NOMO-1 treated with DMSO at 0.1 percent for 48 hours (cell line): Measurements from ENCODE around the gene SRD5A3.
A peak's percentile ranks its signal among the peaks of the same experiment; 100 is the strongest.
"Not testable (repeated sequence)": the region's sequence is repeated elsewhere in the genome, so short reads cannot be mapped to it uniquely, and the experiment has no call there.

Source experiments
- DNase-seq: peaks from one replicate; lab custom pipeline; 2025; ENCODE audit not compliant: unreplicated experiment; lab: John Stamatoyannopoulos, UW

The SRD5A3 gene

GRCh38 chr4:55345054-55345453 lies 988 bp upstream of the SRD5A3 start:
- no peak for DNase-seq

GRCh38 chr4:55346851-55347255 lies 811 bp downstream of the SRD5A3 start:
- DNase-seq = no peak

GRCh38 chr4:55347610-55348228 lies 1.7 kb downstream of the SRD5A3 start:
- DNase-seq = peak; percentile 30

DNA sequence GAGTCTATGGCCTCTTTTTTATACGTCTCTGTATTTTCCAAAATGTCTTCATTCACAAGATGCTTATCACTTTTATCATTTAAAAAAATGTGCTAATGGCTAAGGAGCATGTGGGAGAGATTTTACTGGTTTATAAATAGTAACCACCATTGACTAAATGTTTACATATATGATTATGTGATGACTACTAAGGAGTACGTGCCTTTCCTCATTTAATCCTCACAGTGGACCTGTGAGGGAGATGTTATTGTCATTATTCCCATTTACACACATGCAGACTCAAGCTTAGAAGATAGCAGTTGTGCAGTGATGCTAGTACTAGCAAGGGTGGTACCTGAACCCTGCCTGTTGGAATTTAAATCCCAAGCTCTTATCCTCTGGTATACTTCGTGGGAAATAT lies 2.4 kb downstream of the SRD5A3 start:
- no peak for DNase-seq

GRCh38 chr4:55350870-55351269 lies 4.8 kb downstream of the SRD5A3 start:
- DNase-seq = not testable (repeated sequence)

GRCh38 chr4:55351824-55352223 lies 5.8 kb downstream of the SRD5A3 start:
- no peak for DNase-seq

DNA sequence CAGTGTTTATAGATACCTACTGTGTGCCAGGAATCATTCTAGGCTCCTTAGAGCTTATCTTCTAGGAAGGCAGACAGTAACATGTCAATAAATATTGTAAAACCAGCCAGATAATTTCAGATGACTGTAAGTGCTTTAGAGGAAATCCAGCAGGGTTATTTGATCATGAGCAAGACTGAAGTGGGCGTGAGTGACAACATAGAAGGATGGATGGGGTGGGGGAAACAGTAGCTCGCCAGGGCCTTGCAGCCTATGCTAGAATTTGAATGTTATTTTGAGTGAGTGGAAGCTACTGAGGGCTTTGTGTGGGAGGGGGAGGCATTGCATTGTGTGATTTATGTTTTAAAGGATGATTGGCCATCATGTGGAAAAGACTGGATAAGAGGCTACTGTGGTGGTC lies 6.7 kb downstream of the SRD5A3 start:
- no peak for DNase-seq

DNA sequence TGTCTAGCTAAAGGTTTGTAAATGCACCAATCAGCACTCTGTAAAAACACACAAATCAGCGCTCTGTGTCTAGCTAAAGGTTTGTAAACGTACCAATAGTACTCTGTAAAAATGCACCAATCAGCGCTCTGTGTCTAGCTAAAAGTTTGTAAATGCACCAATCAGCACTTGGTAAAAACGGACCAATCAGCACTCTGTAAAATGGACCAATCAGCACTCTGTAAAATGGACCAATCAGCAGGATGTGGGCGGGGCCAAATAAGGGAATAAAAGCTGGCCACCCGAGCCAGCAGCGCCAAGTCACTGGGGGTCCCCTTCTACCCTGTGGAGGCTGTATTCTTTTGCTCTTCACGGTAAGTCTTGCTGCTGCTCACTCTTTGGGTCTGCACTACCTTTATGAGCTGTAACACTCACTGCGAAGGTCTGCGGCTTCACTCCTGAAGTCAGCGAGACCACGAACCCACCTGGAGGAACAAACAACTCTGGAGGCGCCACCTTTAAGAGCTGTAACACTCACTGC lies 7.2 kb downstream of the SRD5A3 start:
- DNase-seq = not testable (repeated sequence)

- no peak for DNase-seq
Observed at GRCh38 chr4:55354648-55355047, 8.6 kb downstream of the SRD5A3 start.

- DNase-seq = no peak
Observed at GRCh38 chr4:55355555-55355954, 9.5 kb downstream of the SRD5A3 start.

GRCh38 chr4:55356991-55357461 lies 11.0 kb downstream of the SRD5A3 start:
- no peak for DNase-seq

DNA sequence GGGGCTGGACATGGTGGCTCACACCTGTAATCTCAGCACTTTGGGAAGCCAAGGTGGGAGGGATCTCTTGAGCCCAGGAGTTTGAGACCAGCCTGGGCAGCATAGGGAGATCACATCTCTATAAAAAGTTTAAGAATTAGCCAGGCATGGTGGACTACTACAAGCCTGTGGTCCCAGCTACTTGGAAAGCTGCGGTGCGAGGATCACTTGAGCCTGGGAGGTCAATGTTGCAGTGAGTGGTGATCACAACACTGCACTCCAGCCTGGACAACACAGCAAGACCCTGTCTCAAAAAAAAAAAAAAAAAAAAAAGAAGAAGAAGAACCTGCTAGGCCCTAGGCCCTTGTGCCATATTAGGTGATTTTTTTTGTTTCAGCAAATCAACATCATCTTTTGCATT lies 12.2 kb downstream of the SRD5A3 start:
- DNase-seq = no peak

DNA sequence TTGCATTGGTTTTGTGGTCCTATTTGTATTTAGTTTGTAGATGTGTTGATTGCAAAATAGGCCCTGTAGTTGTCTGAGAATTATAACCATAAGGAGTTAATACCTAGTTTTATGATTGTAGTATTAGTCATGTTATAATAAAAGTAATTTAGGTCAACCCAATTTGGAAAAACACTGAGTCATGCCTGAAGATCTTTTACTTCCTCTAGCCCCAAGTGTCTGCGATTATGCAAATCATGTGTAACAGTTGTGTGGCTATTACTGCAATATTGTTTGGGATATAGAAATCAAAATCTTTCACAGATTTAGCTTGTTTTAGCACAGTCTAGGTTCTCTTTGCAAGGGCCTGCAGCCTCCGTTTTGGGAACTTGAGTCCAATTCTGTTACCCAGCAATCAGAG lies 12.6 kb downstream of the SRD5A3 start:
- DNase-seq = peak; percentile 94

DNA sequence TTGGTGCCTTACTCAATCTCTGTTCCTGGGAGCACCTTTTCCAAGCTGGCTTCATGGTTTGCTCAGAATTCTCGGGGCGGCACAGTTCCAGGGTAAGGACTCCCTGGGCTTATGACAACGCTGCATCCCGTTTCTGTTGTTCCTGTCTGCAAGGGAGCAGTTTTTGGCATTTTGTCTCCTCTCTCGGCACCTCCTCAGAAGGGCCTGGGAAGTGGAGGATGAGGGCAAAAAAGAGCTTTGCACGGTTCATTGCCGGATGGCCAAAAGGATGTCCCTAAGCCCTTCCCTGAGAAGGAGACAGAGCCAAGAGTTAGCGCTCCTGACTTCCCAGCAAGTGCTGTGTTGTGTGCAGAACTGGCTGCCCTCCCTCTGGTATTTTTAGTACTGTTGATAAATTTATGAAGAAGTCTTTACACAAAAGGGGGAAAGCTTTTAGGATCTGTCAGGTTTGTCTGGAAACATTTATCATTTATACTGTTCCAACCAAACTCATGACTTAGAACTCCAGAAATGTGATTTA lies 13.4 kb downstream of the SRD5A3 start:
- no peak for DNase-seq

GRCh38 chr4:55362938-55363337 lies 16.9 kb downstream of the SRD5A3 start:
- not testable (repeated sequence) for DNase-seq

- no peak for DNase-seq
Observed at GRCh38 chr4:55363691-55364351, 17.8 kb downstream of the SRD5A3 start.

DNA sequence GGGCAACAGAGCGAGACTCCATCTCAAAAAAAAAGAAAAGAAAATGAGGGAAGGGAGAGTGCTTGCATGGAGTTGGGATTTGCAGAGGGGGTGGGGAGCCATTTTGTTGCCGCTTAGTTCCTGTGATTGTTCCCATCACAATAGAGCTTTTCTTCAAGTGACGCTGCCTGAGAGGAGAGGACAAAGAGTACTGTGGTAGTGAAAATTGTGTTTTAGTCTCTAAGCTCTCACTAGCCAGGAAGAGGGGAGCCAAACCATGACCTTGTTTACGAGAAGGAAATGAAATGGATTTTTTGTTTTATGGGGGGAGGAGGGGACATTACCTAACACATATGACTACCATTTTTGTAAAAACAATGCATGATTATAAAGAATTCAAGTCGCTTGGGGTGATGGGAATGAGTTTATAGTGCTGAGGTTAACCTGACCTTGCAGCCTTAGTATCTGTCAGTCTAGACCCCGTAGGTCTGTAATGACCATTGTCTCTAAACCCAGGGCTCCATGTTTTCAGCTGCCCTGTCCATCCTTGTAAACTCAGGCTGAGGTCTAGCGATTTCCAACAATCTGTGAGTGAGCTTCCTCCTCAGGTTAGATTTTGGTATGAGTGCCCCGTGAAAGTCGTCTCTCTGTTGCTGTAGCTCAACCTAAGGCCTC lies 18.8 kb downstream of the SRD5A3 start:
- DNase-seq = no peak

DNA sequence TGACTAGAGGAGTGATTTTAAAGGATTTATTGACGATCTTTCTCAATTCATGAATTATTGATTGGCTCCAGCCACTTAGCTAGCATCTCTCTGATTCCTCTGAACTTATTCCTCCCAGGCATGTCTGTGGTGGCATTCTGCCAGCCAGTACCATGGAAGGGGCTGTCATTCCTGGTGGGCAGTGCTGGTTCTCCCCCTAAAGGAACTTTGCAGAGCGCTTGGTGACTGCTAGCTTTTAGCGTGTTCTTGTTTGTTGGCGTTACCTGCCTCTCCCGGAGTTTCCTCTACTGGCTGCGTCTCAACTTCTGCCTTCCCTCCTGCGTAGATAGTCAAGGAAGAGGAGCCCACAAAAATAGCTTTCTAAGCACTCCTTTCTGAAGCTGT lies 19.3 kb downstream of the SRD5A3 start:
- DNase-seq = no peak

DNA sequence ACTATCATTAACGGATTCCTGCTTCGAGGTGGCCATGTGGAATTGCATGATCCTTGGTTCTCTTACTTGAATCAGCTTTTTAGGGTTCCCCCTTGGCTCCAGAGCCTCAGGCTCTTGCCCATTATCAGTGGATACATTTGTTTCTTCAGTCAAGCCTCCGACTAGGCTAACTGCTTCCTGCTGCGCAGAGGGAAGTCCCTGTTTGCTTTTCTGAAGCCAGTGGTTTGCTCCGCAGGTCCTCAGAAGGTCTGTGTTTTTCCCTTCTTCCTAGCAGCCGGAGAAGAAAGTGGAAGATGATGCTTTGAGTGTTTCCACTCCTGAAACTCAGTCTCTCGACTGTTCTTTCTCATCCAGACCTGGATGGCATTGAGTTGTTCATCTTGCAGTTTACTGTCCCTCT lies 20.6 kb downstream of the SRD5A3 start:
- no peak for DNase-seq

- no peak for DNase-seq
Observed at GRCh38 chr4:55367084-55367722, 21.2 kb downstream of the SRD5A3 start.

- no peak for DNase-seq
Observed at GRCh38 chr4:55369968-55370367, 23.9 kb downstream of the SRD5A3 start.
